HG03135 (cell line): ENCODE results near the gene LTBP2.

Experiments
- ATAC-seq: cut with Tn5 transposase; IDR thresholded peaks from one replicate; pipeline ENCODE4 v1.9.1; 2021; ENCODE audit warnings: mild to moderate bottlenecking, moderate library complexity; ENCODE audit not compliant: unreplicated experiment

Gene LTBP2

DNA sequence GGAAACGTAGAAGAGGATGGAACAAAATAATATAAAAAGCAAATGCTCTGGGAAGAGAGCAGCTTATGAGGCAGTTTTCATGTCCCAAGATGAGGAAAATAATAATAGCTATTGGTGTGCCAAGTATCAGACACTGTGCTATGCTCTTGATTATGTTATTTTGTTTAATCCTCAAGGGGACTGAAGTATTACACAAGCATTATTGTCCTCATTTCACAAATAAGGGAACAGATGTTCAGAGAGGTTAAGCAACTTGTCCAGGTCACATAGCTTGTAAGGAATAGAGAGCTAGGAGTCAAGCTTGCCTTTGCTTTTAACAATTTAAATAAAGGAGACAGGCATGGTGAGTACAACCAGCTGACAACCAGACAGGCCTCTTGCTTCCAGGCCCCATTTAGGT lies 26.9 kb upstream of the LTBP2 start:
- ATAC-seq = no peak

DNA sequence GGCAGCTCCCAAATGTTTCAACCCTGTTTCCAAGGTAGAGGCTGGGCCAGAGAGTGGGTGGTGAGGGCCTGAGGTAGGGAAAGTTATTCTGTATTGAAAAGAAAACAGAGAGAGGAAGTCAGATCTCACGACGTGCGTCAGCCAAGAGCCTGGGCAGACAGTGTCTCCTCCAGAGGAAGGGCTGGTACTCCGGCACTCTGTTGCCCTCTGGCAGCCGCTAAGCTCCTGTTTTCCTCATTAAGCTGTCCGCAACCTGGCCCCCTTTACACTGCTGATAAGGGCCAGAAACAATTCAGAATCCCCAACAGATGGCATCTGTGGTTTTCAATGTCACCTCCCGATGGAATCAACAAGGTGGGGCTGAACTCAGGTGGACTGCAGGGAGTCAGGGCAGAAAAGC lies 26.0 kb upstream of the LTBP2 start:
- ATAC-seq = no peak

DNA sequence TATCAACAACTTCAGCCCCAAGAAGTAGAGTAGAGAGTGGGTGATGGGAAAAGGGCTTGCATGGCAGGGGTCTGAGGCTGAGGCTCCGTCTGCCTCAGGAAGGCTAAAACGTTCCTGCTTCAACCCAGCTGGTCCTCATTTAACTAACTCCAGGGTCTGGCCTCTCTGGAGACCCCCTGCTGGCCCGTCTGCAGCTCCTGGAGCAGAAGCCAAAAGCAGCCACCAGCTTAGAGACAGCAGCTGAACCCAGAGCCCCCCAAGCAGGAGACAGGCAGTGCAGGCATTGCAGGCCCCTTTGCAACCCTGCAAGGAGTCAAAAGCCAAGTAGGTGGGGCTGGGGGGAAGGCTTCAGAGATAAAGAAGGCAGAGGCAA lies 25.1 kb upstream of the LTBP2 start:
- no peak for ATAC-seq

- ATAC-seq = no peak
Observed at GRCh38 chr14:74636424-74637177, 24.6 kb upstream of the LTBP2 start.

GRCh38 chr14:74635847-74636246 lies 23.8 kb upstream of the LTBP2 start:
- no peak for ATAC-seq

DNA sequence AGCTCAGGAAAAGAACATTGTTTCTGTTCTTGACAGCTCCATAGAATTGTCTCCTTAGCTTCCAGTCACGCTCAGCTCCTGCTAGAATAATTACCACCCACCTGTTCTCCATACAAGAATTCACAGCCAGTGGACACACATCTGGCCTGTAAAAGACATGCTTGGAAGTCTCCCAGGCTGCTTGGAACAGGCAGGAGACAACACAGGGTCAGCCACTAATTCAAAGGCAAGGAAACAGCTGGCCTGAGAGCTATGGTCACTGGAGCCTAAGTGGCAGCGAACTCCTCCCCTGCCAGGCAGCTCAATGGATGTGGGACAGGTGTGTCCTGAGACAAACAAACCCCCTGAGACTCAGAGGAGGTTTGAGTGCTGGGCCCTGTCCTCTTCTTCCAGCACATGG lies 22.9 kb upstream of the LTBP2 start:
- no peak for ATAC-seq

DNA sequence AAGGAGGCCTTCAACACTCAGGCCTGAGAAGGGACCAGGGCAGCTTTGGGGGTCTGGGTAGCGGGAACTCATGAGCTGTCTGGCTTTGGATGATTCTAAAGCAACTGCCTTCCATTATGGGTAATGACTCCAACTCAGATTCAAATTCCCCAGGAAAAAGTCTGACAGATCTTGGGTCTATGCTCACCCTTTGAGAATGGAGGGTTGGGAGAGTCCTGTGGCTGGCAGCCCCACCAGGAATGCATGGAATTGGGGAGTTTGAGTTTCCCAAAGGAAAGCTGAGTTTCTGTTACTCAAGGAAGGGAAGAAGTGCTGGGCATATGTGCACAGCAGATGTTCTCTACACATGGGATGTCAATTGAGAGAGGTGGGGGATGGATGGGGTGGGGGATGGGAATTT lies 22.4 kb upstream of the LTBP2 start:
- ATAC-seq = no peak

DNA sequence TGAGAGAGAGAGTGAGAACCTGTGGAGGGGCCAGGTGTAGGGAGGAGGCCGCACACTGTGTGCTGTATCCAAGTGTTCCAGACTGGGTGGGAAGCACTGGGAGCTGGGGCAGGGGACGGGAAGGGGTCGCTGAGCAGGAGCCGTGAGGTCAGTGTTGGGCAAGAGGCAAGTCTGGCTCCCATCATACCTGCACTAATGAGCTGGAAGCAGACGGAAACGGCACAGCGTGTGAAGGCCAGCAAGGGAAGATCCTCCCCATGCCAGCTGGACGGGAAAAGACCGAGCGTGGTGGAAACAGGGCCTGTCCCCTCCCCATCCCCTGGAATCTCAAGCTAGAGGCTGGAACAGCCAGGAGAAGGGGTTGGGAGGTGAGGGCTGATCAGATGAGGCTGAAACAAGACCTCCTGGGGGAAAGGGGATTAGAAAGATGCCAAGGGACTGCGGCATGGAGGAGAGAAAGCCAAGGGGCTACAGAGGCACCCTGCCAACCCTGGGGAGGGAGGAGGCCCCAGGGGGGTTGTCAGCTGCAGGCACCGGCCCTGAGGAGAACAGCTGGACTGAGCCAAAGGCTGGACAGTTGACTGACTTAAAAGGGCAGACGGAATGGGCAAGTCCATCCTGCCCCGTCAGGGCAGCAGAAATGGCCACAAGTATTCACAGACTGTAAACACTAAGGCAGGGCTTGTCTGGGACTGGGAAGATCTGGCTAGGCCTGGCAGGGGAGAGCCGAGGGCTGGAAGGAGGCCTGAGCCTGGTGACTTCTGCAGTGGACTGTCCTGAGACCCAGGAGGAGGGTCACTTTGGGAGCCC lies 19.0 kb upstream of the LTBP2 start:
- ATAC-seq = no peak

- ATAC-seq = no peak
Observed at GRCh38 chr14:74628418-74628817, 16.4 kb upstream of the LTBP2 start.

DNA sequence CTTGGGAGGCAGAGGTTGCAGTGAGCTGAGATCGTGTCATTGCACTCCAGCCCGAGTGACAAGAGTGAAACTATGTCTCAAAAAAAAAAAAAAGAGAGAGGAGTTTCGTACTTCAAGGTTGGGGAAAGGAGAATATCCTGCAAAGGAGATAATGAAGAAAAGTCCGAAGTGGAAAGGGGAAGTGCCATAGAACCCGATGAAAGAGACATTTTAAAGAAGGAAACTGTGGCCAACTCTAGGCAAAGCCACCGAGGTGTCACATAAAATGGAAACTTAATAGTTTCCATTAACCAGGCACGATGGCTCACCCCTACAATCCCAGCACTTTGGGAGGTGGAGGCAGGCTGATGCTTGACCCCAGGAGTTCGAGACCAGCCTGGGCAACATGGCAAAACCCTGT lies 15.0 kb upstream of the LTBP2 start:
- ATAC-seq = no peak

GRCh38 chr14:74622257-74622656 lies 10.2 kb upstream of the LTBP2 start:
- ATAC-seq = no peak

DNA sequence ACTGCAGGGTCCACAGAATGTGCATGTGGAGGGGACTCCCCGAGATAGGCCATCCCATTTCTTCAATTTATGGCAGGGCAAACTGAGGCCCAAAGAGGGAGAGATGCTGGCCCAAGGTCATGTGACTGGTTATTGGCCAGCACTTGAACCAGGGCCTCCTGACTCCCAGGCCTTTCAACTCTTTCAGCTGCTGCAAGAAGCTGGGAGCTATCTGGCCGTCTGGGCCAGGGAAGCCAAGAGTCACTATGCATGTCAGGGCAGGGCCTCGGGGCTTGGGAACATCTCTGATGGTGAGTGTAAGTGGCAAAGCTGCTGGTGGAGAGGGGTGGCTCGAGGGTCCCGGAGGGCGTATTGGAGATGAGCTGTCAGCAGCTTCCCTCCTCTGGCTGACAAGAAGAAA lies 9.5 kb upstream of the LTBP2 start:
- ATAC-seq = no peak

DNA sequence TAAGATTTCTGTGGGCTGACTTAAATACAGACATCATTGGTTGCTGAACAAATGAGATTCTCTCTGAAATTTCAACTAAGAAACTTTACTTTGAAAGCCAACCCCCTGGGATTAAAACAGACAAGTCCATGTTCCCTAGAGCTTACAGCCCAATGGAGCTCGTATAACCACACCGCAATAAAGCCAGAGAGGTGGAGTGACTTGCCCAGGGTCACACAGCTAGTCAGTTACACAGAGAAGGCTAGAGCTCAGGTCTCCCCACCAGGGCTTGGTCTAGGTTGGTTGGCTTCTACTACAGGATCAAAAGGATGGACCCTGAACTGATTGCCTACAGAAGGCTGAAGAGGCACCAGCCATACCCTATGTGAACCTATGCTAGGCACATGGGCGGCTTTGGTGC lies 8.9 kb upstream of the LTBP2 start:
- no peak for ATAC-seq

DNA sequence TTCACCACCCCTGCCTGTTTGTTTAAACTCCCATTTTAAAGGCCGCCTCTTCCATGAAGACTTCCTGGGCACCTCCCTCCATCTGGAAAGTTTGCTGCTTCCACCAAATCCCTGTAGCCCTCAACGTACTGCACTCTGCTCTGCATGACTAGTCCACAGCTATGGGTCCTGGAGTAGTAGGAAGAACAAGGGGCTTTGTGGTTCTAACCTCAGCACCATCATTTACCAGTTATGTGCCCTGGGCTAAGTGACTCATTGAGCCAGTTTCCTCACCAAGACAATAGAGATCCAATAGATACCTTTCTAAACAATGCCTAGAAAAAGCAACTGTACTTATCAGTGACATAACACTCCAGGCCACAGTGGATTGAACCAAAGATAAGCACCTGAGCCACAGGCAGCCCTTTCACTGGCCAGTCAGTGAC lies 8.5 kb upstream of the LTBP2 start:
- ATAC-seq = no peak

- ATAC-seq = no peak
Observed at GRCh38 chr14:74619672-74620131, 7.7 kb upstream of the LTBP2 start.

DNA sequence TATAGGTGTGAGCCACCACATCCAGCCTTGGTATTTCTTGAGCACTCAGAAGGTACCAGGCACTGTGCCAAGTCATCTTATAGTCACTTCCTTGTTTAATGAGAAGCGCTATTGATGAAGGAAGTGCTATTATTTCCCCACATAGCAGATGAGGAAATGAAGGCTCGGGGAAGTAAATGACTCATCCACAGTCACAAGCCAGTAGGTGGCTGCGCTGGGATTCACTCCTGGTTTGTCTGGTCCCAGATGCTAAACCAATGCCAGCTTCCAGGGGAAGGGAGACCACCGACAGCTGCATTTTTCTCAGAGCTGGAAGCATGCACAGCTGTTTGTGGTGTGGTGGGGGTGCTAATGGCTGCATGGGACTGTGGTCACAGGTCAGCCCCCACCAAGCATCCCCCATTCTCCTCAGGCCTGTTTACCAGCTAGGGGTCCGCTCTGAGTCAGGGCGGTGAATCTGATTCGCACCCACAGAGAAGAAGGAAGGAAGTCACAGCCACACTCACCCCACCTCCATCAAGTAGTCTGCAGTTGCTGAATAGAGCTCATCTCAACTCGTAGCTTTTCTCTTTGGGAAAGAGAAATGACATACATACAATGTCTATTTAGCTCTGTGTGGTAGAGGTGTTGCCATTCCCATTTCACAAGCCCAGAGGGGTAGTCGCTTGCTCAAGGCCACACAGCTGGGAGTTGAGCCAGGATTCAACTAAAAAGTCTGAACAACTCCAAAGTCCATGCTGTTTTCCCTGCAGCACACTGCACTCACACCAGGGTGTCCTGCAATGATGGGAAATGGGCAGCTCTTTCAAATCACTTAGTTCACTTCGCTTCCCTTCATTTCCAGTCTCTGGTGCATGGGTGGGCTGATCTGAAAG lies 6.3 kb upstream of the LTBP2 start:
- no peak for ATAC-seq

DNA sequence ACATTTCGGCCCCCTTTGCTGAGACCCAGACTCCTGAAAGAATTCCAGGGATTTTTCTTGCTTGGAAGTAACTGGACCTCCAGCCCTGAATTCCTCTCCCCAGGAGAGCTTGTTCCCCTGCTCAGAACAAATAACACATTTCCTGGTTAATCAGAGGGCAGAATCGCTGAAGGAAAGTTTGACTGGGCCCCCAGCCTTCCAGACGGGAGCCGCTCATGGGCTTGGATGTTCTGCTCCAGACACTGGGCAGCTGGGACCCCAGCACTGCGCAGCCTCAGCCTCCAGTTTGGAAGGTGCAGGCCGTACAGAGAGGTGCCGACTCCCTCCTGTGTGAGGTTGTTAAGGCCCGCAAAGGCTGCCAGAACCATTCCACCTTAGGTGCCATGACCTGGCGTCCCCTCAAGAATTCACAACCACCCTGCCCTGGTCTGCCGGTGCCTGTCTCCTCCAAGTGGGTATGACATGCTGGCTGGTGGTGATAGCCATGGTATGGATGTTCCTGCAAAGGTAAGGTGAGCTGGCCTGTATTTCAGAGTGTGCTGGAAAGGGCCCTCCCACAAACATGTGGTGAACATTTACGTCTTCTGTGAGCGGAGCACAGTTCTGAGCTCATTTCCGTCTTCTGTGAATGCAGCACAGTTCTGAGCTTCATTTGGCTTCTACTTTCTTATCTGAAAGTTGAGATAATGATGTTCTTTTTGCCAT lies 5.1 kb upstream of the LTBP2 start:
- ATAC-seq = no peak

- ATAC-seq = no peak
Observed at GRCh38 chr14:74616507-74616906, 4.5 kb upstream of the LTBP2 start.

GRCh38 chr14:74615735-74616134 lies 3.7 kb upstream of the LTBP2 start:
- no peak for ATAC-seq

GRCh38 chr14:74614508-74615495 lies 2.8 kb upstream of the LTBP2 start:
- ATAC-seq = no peak
